GM21390 (cell line): Measurements from ENCODE around the gene ELOVL6.
"Not testable (repeated sequence)": the region's sequence is repeated elsewhere in the genome, so short reads cannot be mapped to it uniquely, and the experiment has no call there.

Experiments used
- ATAC-seq: cut with Tn5 transposase; IDR thresholded peaks from one replicate; pipeline ENCODE4 v1.9.1; 2021; ENCODE audit not compliant: unreplicated experiment

The ELOVL6 gene

GRCh38 chr4:110078148-110078547 is 120.3 kb downstream of the ELOVL6 start:
- not testable (repeated sequence) for ATAC-seq

- ATAC-seq = not testable (repeated sequence)
Measured at GRCh38 chr4:110076828-110077227, 121.6 kb downstream of the ELOVL6 start.

GRCh38 chr4:110075891-110076290 is 122.5 kb downstream of the ELOVL6 start:
- no peak for ATAC-seq

GRCh38 chr4:110075083-110075738 is 123.2 kb downstream of the ELOVL6 start:
- ATAC-seq = peak; percentile 77

- no peak for ATAC-seq
Measured at GRCh38 chr4:110074570-110074969, 123.8 kb downstream of the ELOVL6 start.

GRCh38 chr4:110073053-110073845 is 125.2 kb downstream of the ELOVL6 start:
- ATAC-seq = no peak

- ATAC-seq = no peak
Measured at GRCh38 chr4:110071466-110071865, 126.9 kb downstream of the ELOVL6 start.

GRCh38 chr4:110068248-110068647 is 130.2 kb downstream of the ELOVL6 start:
- ATAC-seq = no peak

- no peak for ATAC-seq
Measured at GRCh38 chr4:110064934-110065333, 133.5 kb downstream of the ELOVL6 start.

- ATAC-seq = no peak
Measured at GRCh38 chr4:110064295-110064694, 134.1 kb downstream of the ELOVL6 start.

GRCh38 chr4:110062166-110062565 is 136.2 kb downstream of the ELOVL6 start:
- ATAC-seq = no peak

GRCh38 chr4:110061076-110061475 is 137.3 kb downstream of the ELOVL6 start:
- ATAC-seq = no peak

- peak; percentile 80 for ATAC-seq
Measured at GRCh38 chr4:110059556-110060191, 138.7 kb downstream of the ELOVL6 start.

- no peak for ATAC-seq
Measured at GRCh38 chr4:110058677-110059076, 139.7 kb downstream of the ELOVL6 start.

- ATAC-seq = peak; percentile 70
Measured at GRCh38 chr4:110055158-110055768, 143.2 kb downstream of the ELOVL6 start.

- ATAC-seq = no peak
Measured at GRCh38 chr4:110049951-110050925, 148.2 kb downstream of the ELOVL6 start.

GRCh38 chr4:110046588-110047049 is 151.8 kb downstream of the ELOVL6 start:
- ATAC-seq = no peak

- no peak for ATAC-seq
Measured at GRCh38 chr4:110042545-110043517, 155.6 kb downstream of the ELOVL6 start.

- no peak for ATAC-seq
Measured at GRCh38 chr4:110041735-110042134, 156.7 kb downstream of the ELOVL6 start.
